ENCODE results near the gene ERVV-1. TPM values are rescaled to one million over a fixed set of nuclear protein-coding genes. Genes with fewer than 3 reads are reported as not detected.

ERVV-1 gene
- total RNA-seq, 1 experiment from 2014 or later, result not detected

DNA sequence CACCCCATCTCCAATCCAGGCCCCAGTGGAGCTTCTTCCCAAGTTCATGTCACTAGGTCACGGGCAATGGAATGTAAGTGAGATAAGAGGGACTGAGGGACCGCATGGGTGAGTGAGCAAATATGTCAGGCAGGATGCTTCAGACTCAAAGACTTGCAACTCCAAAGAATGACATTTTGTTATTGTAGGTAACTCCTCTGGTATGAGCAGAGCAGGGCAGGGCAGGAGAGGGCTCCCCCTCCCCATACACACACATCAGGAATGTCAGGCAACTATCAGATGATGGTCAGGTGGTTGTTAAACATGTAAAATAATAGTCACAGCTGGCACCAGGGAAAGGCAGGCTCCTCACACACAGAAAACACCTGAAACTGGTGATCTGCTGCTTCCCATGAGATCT is 41.4 kb downstream of the ERVV-1 start:
- H3K4me1 ChIP-seq (ENCODE audit: insufficient read depth, low read length, poor library complexity, severe bottlenecking), result no peaks in the 10 kb centered on the region
- no peak for TF ChIP-seq EZH2 (IDR thresholded peaks at IDR 0.05; ENCODE audit: borderline replicate concordance, low read depth, low read length, poor library complexity, severe bottlenecking)
- TF ChIP-seq, protein P1, sequence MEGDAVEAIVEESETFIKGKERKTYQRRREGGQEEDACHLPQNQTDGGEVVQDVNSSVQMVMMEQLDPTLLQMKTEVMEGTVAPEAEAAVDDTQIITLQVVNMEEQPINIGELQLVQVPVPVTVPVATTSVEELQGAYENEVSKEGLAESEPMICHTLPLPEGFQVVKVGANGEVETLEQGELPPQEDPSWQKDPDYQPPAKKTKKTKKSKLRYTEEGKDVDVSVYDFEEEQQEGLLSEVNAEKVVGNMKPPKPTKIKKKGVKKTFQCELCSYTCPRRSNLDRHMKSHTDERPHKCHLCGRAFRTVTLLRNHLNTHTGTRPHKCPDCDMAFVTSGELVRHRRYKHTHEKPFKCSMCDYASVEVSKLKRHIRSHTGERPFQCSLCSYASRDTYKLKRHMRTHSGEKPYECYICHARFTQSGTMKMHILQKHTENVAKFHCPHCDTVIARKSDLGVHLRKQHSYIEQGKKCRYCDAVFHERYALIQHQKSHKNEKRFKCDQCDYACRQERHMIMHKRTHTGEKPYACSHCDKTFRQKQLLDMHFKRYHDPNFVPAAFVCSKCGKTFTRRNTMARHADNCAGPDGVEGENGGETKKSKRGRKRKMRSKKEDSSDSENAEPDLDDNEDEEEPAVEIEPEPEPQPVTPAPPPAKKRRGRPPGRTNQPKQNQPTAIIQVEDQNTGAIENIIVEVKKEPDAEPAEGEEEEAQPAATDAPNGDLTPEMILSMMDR (conservative IDR thresholded peaks at IDR 0.05; ENCODE audit: low read depth, low read length), result no peak
- no peaks in the 10 kb centered on the region for H3K27me3 ChIP-seq (replicated peaks; ENCODE audit: insufficient read depth, low read depth, low read length, poor library complexity)
- intact Hi-C loops (cut with micrococcal nuclease; ENCODE audit: unreplicated experiment), result no loop called here
- CTCF ChIA-PET, result no interaction called here
- no TSS peak for BruUV-seq (replicated peaks)
- H3K9me3 ChIP-seq (ENCODE audit: low read depth, low read length, poor library complexity, severe bottlenecking), result peaks cover 4% of the 10 kb centered on the region
- no peak for DNase-seq (ENCODE audit: low spot score)
- POLR2A ChIA-PET (ENCODE audit: low non-redundant PET), result no interaction called here
- H3K27ac ChIP-seq (ENCODE audit: low read depth, low read length, poor library complexity, severe bottlenecking), result no peak overlapping the region
- H3K4me3 ChIP-seq (ENCODE audit: low read depth, low read length, poor library complexity, severe bottlenecking), result no peak overlapping the region
- no peaks in the 10 kb centered on the region for H3K36me3 ChIP-seq (ENCODE audit: insufficient read depth, low read length, poor library complexity, severe bottlenecking)

DNA sequence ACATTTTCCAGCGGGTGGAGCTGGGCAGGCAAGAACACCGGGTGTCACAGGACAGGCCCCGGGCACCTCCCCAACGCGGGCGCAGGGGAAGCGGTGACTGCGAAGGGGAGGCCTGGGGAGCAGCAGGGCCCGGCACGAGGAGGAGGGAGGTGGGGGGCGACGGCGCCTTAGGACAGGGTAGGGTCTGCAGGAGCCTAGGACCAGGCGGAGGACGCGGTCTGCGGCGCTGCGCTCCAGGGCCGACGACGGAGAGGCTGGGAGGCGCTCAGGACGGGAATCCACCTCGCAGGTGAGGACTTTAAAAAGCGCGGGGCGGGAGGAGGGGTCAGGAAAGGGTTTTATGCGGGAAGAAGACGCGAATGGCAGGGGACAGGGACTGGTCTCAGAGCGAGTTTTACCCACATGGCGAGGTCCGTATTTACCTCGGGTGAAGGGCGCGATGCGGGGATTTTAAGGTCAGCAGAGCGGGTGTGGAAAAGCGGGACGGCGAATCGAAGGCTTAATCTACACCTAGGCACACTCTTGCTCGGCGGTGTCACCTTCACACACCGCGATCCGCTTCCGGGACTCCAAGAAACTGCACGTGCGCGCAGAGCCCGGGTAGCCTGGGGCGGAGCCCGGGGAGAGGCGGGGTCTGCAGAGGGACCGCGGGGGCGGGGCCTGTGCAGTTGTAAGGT is 44.3 kb downstream of the ERVV-1 start:
- Histone ChIP-seq H3K9me3 (ENCODE audit: low read depth, low read length, poor library complexity, severe bottlenecking) (peaks cover 16% of the 10 kb centered on the region), H3K27ac (ENCODE audit: low read depth, low read length, poor library complexity, severe bottlenecking) (no peak overlapping the region), H3K4me3 (ENCODE audit: low read depth, low read length, poor library complexity, severe bottlenecking) (no peak overlapping the region), H3K36me3 (ENCODE audit: insufficient read depth, low read length, poor library complexity, severe bottlenecking) (no peaks in the 10 kb centered on the region), H3K27me3 (replicated peaks; ENCODE audit: insufficient read depth, low read depth, low read length, poor library complexity) (no peaks in the 10 kb centered on the region), H3K4me1 (ENCODE audit: insufficient read depth, low read length, poor library complexity, severe bottlenecking) (no peaks in the 10 kb centered on the region)
- CTCF ChIA-PET, result no interaction called here
- POLR2A ChIA-PET (ENCODE audit: low non-redundant PET), result no interaction called here
- intact Hi-C loops (cut with micrococcal nuclease; ENCODE audit: unreplicated experiment), result no loop called here
- TF ChIP-seq, protein P1 (conservative IDR thresholded peaks at IDR 0.05; ENCODE audit: low read depth, low read length), result no peak
- TF ChIP-seq EZH2 (IDR thresholded peaks at IDR 0.05; ENCODE audit: borderline replicate concordance, low read depth, low read length, poor library complexity, severe bottlenecking), result no peak
- no TSS peak for BruUV-seq (replicated peaks)
- no peak for DNase-seq (ENCODE audit: low spot score)

Other genes with a start within 250 kb of the ERVV-1 start
- 1.5 and 1.8 TPM in 2 replicates for gene ZNF600, start 227.1 kb upstream of the ERVV-1 start, total RNA-seq (2021)
- 10.1 and 10.9 TPM in 2 replicates for gene ZNF28, start 192.3 kb upstream of the ERVV-1 start, total RNA-seq (2021)
- gene ZNF468, start 156.3 kb upstream of the ERVV-1 start, total RNA-seq (2021), result 11.3 and 14.4 TPM in 2 replicates
- 9.2 and 12.2 TPM in 2 replicates for gene ZNF320, start 116.3 kb upstream of the ERVV-1 start, total RNA-seq (2021)
- gene ZNF888, start 90.5 kb upstream of the ERVV-1 start, total RNA-seq (2021), result 3.4 and 4.6 TPM in 2 replicates
- gene ZNF816, start 51.0 kb upstream of the ERVV-1 start, total RNA-seq (2021), result 6.4 and 6.6 TPM in 2 replicates
- gene ERVV-2, start 30.8 kb downstream of the ERVV-1 start, total RNA-seq (2021), result not detected in 2 replicates
- gene ZNF160, start 89.5 kb downstream of the ERVV-1 start, total RNA-seq (2021), result 17.4 and 19.3 TPM in 2 replicates
- gene ZNF415, start 119.0 kb downstream of the ERVV-1 start, total RNA-seq (2021), result 1.7 TPM in 2 replicates
- 1.8 and 4.6 TPM in 2 replicates for gene ZNF347, start 145.1 kb downstream of the ERVV-1 start, total RNA-seq (2021)
- gene ZNF665, start 179.4 kb downstream of the ERVV-1 start, total RNA-seq (2021), result 1.2 and 1.5 TPM in 2 replicates
- 5.4 and 6.1 TPM in 2 replicates for gene ZNF677, start 241.0 kb downstream of the ERVV-1 start, total RNA-seq (2021)
- not detected in 2 replicates for gene VN1R2, start 244.4 kb downstream of the ERVV-1 start, total RNA-seq (2021)

All from A673 (cell line).